Colonic mucosa (tissue), 4 donors: ENCODE data around the gene FILIP1L. TPM values are rescaled to one million over a fixed set of nuclear protein-coding genes. Genes with fewer than 3 reads are reported as not detected.

Experiments used
- DNase-seq: peaks from one replicate; pipeline ENCODE4 v3.0.0-alpha.2; 2020
- H3K27ac ChIP-seq: fragments of 200-600 bp; one replicate; pipeline ENCODE4 v1.8.0; 2021
- H3K27me3 ChIP-seq: fragments of 200-600 bp; one replicate; pipeline ENCODE4 v1.8.0; 2021
- H3K36me3 ChIP-seq: fragments of 200-600 bp; one replicate; pipeline ENCODE4 v1.8.0; 2021
- H3K4me1 ChIP-seq: fragments of 200-600 bp; one replicate; pipeline ENCODE4 v1.8.0; 2021; ENCODE audit warnings: mild to moderate bottlenecking
- H3K4me3 ChIP-seq: fragments of 200-600 bp; one replicate; pipeline ENCODE4 v1.8.0; 2021
- H3K9ac ChIP-seq, 2 donors: one replicate each; pipeline ENCODE4 v1.7.0; 2013; ENCODE audit warnings: control low read depth in 2 of 2, low read depth in 2 of 2, low read length in 2 of 2
- H3K9me3 ChIP-seq: fragments of 200-600 bp; one replicate; pipeline ENCODE4 v1.8.0; 2021
- intact Hi-C: fragments of 100-400 bp; cut with DNase I; formaldehyde crosslinking; loops from one replicate; pipeline ENCODE4 v1.14.1; 2022
- total RNA-seq, 2 donors: library from RNA; stranded (reverse); fragmentation: NEBNext Ultra II Directional in 1 of 2; extraction: Animal tissue kit (Norgen Biotek cat#: 25700) in 1 of 2; gene quantifications; one replicate each; pipeline ENCODE4 v1.2.1, GENCODE V29; 2021
- TF ChIP-seq, protein P1 (sequence below): fragments of 200-600 bp; IDR thresholded peaks from one replicate; pipeline ENCODE4 v1.8.0; 2022; ENCODE audit warnings: antibody characterized with exemption, mild to moderate bottlenecking
- donor health status: healthy.
- donor health status: DM: no; HTN: no; CAD: no.
- donor health status: DM: no; HTN: no; CAD: no.

The FILIP1L gene
- total RNA-seq, 2 donors from 2014 or later = 3.7 to 29.0 TPM

- Histone ChIP-seq H3K27me3 (no peaks in the 10 kb centered on the region), H3K9me3 (no peaks in the 10 kb centered on the region), H3K4me3 (no peak overlapping the region), H3K36me3 (no peaks in the 10 kb centered on the region), H3K4me1 (no peaks in the 10 kb centered on the region), H3K27ac (no peak overlapping the region), H3K9ac (no peak overlapping the region)
- DNase-seq = no peak
- TF ChIP-seq, protein P1, sequence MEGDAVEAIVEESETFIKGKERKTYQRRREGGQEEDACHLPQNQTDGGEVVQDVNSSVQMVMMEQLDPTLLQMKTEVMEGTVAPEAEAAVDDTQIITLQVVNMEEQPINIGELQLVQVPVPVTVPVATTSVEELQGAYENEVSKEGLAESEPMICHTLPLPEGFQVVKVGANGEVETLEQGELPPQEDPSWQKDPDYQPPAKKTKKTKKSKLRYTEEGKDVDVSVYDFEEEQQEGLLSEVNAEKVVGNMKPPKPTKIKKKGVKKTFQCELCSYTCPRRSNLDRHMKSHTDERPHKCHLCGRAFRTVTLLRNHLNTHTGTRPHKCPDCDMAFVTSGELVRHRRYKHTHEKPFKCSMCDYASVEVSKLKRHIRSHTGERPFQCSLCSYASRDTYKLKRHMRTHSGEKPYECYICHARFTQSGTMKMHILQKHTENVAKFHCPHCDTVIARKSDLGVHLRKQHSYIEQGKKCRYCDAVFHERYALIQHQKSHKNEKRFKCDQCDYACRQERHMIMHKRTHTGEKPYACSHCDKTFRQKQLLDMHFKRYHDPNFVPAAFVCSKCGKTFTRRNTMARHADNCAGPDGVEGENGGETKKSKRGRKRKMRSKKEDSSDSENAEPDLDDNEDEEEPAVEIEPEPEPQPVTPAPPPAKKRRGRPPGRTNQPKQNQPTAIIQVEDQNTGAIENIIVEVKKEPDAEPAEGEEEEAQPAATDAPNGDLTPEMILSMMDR = no peak
- intact Hi-C loops = no loop called here
These were observed 26.7 kb upstream of the FILIP1L start for GRCh38 chr3:100140976-100141375.

DNA sequence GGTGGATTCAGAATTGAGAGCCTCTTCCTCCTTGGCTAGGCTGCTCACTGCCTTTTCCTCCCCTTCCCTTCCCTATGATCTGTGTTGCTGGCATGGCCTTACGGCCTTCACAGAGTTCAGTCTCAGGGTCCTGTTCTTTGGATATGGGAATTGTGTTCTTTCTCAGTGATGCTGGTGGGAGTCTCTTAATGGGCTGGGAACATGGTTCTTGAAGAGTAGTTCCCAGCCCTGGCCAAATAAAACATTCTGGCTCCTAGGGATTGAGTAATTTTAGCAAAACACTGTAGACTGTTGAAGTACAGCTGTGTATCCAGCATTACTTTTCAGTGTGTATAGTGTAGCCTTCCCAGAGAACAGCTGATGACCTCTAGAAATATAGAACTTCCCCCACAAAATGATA lies 22.6 kb upstream of the FILIP1L start:
- intact Hi-C loops = no loop called here
- Histone ChIP-seq H3K9ac (no peak overlapping the region), H3K27ac (no peak overlapping the region), H3K36me3 (no peaks in the 10 kb centered on the region), H3K9me3 (no peaks in the 10 kb centered on the region), H3K4me3 (no peak overlapping the region), H3K4me1 (no peaks in the 10 kb centered on the region), H3K27me3 (no peaks in the 10 kb centered on the region)
- TF ChIP-seq, protein P1 = no peak
- DNase-seq = no peak

DNA sequence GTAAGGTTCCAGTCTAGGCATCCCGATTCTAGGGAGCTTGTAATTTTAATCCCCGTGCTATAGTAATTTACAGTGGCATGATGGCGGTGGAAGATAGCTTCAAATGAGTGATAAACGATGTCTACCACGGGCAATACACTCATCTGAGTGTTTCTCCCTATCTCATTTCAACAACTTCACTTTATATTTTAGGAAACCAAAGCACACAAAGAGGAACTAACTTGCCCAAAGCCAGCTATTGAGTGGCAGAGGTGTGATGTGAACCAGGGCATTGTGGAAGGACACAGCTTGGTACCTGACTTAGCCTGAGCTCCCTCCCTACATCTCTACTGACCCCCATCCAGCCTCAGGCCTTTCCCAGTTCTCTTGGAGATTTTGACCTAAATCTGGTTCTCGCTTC lies 16.9 kb upstream of the FILIP1L start:
- Histone ChIP-seq H3K9ac (no peak overlapping the region), H3K27ac (no peak overlapping the region), H3K27me3 (no peaks in the 10 kb centered on the region), H3K4me3 (no peak overlapping the region), H3K4me1 (no peaks in the 10 kb centered on the region), H3K9me3 (no peaks in the 10 kb centered on the region), H3K36me3 (no peaks in the 10 kb centered on the region)
- DNase-seq = no peak
- TF ChIP-seq, protein P1 = no peak
- intact Hi-C loops = no loop called here

GRCh38 chr3:100129941-100130340 lies 15.6 kb upstream of the FILIP1L start:
- H3K4me1 ChIP-seq = no peaks in the 10 kb centered on the region
- no peaks in the 10 kb centered on the region for H3K9me3 ChIP-seq
- no peaks in the 10 kb centered on the region for H3K36me3 ChIP-seq
- no peak for DNase-seq
- H3K27ac ChIP-seq = no peak overlapping the region
- no peaks in the 10 kb centered on the region for H3K27me3 ChIP-seq
- H3K9ac ChIP-seq = no peak overlapping the region
- no peak overlapping the region for H3K4me3 ChIP-seq
- TF ChIP-seq, protein P1 = no peak
- intact Hi-C loops = no loop called here

DNA sequence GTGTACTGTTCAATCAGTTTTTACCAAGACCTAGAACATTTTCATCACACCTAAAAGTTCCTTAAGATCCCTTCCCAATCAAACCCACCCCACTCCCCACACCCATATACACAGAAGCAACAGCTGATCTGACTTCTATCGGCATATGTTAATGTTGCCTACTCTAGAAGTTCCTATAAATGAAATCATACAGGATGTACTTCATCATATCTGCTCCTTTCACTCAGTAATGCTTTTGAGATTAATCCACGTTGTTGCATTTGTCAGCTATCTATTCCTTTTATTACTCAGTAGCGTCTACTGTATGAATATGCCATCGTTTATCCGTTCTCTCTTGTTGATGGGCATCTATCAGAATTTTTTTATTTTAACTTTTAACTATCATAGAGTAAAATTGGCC lies 14.3 kb upstream of the FILIP1L start:
- Histone ChIP-seq H3K4me1 (no peaks in the 10 kb centered on the region), H3K9me3 (no peaks in the 10 kb centered on the region)
- TF ChIP-seq, protein P1 = no peak

DNA sequence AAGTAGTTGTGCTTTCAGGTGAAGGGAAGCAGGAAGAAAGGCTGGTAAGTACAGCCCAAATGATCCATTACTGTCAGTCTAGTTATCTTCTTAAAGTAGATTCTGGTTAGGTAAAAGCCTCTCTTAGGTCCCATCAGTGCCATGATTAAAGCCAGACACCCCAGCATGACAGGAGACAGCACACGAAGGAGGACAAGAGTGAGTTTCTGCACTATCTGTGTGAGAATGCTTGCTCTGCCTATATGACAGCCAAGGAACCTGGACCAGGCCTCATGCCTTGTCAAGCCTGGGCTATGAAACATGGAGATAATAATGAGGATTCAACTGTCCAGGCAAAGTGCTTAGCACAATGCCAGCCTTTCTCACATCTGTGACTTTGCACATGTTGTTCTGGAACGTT lies 13.5 kb upstream of the FILIP1L start:
- Histone ChIP-seq H3K9me3 (no peaks in the 10 kb centered on the region), H3K9ac (no peak overlapping the region), H3K4me3 (no peak overlapping the region), H3K36me3 (no peaks in the 10 kb centered on the region), H3K27ac (no peak overlapping the region), H3K27me3 (no peaks in the 10 kb centered on the region), H3K4me1 (no peaks in the 10 kb centered on the region)
- TF ChIP-seq, protein P1 = no peak
- no peak for DNase-seq
- intact Hi-C loops = no loop called here

More for the DNA sequence above, 14.3 kb upstream of the FILIP1L start:
- DNase-seq = no peak
- H3K9ac ChIP-seq = no peak overlapping the region
- H3K36me3 ChIP-seq = no peaks in the 10 kb centered on the region
- intact Hi-C loops = no loop called here
- no peak overlapping the region for H3K4me3 ChIP-seq
- H3K27ac ChIP-seq = no peak overlapping the region
- no peaks in the 10 kb centered on the region for H3K27me3 ChIP-seq
